GM21786 (cell line): ENCODE data around the gene SMIM38.

Experiments used
- ATAC-seq: cut with Tn5 transposase; IDR thresholded peaks from one replicate; pipeline ENCODE4 v1.9.1; 2021; ENCODE audit not compliant: unreplicated experiment

Gene SMIM38

GRCh38 chr11:69174841-69175240 lies 19.1 kb downstream of the SMIM38 start:
- ATAC-seq: no peak

DNA sequence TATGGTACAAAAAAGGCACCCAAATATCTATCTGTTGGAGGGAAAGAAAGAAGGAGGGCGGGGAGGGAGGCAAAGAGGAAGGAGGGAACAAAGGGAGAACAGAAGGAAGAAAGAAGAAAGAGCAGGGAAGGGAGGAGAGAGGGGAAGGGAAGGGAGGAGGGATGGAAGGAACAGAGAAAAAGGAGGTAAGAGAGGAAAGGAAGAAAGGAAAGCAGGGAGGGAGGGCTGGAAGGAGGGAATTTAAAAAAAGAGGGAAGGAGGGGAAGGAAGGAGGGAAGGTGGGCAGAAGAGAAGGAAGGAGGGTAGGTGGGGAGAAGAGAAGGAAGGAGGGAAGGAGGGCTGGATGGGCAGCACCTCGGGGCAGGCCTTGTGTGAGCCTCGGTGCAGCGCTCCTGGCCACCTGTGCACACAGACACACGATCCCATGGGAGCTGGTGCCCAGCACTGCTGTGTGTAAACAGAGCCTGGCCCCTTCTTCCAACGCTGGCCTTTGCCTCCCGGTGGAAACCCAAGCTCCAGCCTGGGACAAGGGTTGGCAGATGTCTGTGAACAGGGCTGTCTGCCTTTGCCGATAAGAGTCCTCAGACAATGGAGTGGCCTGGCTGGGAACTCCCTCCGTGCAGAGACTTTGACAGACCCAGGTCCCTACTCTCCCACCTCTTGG lies 23.2 kb downstream of the SMIM38 start:
- ATAC-seq: no peak

DNA sequence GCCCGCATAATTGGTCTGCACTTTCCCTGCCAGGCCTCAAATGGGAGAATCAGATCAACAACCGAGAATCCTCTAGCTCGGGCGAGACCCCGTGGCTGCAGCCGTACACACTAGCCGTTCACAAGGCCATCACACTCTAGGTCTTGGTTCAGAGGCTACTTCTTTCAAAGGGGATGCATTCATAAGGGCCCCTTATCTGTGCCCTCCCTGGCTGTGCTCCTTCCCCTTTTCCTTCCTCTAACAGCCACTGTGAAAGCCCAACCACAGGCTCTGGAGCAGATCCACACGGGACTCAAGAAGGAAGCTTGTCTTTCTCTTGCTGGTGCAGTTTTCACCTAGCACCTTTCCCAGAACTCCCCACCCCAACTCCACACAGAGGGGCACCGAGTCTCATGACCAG lies 24.5 kb downstream of the SMIM38 start:
- no peak for ATAC-seq

DNA sequence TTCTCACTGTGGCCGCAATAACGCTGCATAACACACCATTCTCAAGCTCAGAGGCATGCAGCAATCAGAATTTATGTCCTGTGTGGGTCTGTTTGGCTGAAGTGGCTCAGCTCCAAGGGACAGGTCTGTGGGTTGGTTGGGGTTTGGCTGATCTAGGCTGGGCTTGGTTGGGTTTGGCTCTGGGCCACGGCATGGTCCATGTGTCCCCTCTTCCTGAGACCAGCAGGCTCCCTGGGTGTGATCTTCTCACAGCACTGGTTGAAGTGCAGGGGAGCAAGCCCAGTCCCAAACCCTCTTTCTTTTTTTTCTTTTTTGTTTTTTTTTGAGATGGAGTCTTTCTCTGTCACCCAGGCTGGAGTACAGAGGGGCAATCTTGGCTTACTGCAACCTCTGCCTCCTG lies 25.0 kb downstream of the SMIM38 start:
- no peak for ATAC-seq

DNA sequence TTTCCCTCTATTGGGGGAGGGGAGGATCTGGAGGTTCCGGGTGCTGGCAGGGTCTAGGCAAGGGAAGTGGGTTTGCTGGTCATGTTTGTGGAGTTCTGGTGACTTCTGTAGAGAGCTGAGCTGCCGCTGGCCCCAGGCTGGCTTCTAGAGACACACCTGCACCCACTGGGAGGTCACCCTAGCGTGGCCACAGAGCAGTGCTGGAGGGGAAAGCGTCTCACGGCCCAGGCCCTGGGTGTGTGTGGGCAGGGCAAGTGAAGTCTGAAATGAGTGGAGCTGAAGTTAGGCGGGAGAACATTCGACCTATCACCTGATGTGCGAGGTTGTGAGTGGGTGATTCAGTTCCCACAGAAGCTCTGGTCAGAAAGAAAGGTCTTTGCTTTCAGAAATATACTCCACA lies 27.9 kb downstream of the SMIM38 start:
- ATAC-seq: no peak

GRCh38 chr11:69186316-69187260 lies 30.9 kb downstream of the SMIM38 start:
- ATAC-seq: no peak

GRCh38 chr11:69187540-69188065 lies 31.9 kb downstream of the SMIM38 start:
- ATAC-seq: no peak

DNA sequence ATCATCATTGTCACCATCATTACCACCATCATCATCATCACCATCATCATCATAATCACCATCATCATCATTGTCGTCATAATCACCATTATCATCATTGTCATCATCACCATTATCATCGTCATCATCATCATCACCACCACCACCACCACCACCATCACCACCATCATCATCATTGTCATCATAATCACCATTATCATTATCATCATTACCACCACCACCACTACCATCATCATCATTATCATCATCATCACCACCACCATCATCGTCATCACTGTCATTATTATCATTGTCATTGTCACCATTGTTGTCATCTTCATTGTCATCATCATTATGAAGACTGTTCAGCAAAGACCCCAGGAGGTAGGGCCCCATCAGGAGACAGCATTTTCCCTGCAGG lies 33.3 kb downstream of the SMIM38 start:
- no peak for ATAC-seq

DNA sequence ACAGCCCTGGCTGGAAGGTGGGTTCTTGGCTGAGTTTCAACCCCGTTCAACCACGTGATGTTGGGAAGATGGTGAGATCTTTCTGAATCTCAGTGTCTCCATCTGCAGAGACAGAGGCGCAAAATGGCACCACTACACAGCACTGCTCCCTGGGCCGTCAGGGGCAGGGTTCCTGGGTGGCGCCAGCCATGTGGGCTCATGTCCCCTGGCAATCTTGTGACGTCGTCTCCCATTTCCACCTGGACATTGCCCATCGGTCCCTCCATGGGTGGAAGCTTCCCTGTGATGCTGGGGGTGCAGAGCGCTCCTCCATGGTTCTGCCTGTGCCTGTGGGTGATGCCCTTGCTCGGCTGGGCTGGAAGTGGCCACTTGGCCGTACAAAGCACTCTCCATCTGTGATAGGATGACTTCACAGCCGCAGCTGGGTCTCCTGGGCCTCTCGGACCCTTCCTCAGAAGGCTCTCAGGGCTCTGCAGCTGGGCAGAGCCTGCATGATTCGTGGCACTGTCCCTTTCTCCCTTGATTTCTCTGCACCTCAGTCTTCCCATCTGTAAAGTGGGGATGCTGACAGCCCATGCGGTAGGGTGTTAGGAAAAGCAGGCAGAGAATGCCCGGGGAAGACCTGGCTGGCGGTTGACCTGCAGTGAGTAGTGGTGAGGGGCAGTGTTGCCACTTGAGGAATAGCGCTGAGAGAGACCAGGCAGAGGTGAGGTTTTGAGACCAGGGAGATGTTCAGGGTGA lies 35.2 kb downstream of the SMIM38 start:
- no peak for ATAC-seq

DNA sequence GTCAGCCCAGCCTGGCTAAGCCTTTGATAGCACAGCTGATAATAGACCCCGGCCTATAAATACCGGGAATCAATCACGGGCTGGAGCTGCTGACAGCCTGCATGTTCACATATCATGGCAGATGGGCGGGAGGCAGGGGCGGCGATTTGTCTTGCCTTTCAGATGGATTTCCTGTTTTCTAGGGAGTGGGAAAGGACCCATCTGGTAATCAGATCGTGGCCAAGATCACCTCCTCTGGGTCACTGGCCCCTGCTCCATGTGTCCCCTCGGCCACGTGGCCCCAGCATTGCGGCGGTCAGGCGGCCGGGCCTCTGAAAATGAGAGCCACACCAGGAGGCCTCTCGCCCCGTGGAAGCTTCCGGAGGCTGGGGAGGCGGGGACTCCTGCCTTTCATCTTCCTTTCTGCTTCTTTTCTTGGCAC lies 36.6 kb downstream of the SMIM38 start:
- ATAC-seq: no peak

GRCh38 chr11:69193151-69193550 lies 37.4 kb downstream of the SMIM38 start:
- no peak for ATAC-seq

DNA sequence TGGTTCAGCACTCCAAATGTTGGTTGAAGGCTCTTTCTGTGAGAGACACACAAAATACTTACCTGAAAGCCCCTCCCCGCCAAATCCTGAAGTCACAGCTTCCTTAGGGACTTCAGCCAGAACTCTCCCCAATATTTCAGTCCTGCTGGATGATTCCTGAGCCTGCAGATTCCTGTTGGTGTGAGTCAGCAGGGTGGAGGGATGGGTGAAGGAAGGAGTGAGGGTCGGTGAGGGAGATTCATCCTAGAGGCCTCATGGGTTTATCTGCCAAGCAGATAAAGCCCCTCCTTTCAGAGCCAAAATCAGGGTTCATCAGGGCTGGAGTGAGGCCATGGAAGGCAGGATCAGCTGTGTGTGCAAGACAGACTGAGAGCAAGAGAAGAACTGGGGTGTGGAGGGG lies 37.9 kb downstream of the SMIM38 start:
- ATAC-seq: no peak

DNA sequence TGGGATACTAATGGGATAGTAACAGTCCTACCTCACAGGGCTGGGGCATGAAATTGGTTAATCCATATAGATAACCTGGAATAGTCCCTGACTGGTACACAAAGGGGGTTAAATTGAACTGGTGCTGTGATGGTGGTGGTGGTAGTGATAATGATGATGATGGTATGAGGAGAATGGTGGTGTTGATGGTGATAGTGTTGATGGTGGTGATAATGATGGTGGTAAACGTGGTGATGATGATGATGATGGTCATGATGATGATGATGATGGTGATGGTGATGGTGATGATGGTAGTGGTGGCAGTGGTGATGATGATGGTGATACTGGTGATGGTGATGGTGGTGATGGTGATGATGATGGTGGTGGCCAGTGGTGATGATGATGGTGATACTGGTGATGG lies 38.7 kb downstream of the SMIM38 start:
- no peak for ATAC-seq

DNA sequence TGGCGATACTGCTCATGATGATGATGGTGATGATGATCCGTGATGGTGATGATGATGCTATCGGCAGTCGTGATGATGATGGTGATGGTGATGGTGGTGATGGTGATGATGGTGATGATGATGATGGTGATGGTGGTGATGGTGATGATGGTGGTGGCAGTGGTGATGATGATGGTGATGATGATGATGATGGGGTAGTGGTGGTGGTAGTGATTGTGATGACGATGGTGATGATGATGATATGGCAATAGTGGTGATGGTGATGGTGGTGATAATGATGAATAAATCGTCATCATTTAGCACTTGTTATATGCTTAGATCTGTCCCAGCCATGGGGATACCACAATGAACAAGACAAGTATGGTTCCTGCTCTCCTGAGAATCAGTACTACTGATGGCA lies 39.2 kb downstream of the SMIM38 start:
- ATAC-seq: no peak

GRCh38 chr11:69195824-69196782 lies 40.4 kb downstream of the SMIM38 start:
- no peak for ATAC-seq

- no peak for ATAC-seq
These were observed 41.0 kb downstream of the SMIM38 start for GRCh38 chr11:69196783-69197169.

- ATAC-seq: no peak
These were observed 43.3 kb downstream of the SMIM38 start for GRCh38 chr11:69198891-69199582.

DNA sequence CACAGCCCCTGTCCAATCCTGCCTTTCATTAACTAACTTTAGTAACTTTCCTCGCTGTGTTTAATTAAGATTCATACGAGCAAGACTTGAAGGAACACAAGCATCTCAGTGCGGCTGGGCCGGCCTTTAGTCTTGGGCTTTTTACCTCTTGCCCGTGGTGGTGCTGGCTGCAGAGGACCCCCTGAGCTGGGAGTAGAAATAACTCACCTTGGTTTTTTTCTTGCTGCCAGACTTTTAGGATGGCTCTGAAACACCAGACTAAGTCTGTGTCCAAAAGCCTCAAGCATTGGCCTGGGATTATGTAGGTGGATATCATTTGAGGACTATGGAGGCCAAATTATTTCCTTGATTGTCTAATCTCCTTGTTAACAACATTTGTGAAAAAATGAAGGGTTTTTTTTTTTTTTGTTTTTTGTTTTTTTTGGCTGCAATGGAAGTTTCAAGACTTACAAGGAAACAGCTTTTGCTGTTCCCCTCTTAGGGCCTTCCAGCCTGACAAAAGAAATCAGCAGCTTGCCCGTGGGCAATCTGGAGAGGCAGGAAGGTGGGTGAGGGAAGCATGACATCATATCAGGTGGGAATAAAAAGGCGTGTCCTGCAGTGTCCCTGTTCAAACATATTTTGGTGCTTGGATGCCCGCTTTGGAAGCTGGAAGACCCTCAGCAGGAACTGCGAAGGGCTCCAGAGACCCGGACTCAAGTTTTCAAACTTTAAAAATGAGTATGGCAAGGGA lies 44.0 kb downstream of the SMIM38 start:
- no peak for ATAC-seq
